AG10803 (cell line): Measurements from ENCODE around the gene LRRC9.

Experiments used
- DNase-seq: peaks from one replicate; pipeline ENCODE4 v3.0.0; 2010; ENCODE audit warnings: low read depth
- H3K4me3 ChIP-seq: 2 replicates; pipeline ENCODE4 v1.5.1; 2011; ENCODE audit warnings: mild to moderate bottlenecking, low read length, control low read depth
- CTCF ChIP-seq: conservative IDR thresholded peaks from 2 replicates; pipeline ENCODE4 v1.5.1; 2011; ENCODE audit warnings: mild to moderate bottlenecking, low read length, control low read depth, inconsistent platforms

Gene LRRC9

GRCh38 chr14:60111732-60112131, 191.8 kb downstream of the LRRC9 start:
- TF ChIP-seq CTCF, result no peak

More at GRCh38 chr14:60111732-60112131, 191.8 kb downstream of the LRRC9 start:
- no peak for DNase-seq
- H3K4me3 ChIP-seq, result no peak overlapping the region
